IMR-90 (cell line): Measurements from ENCODE around the gene SLIT3. TPM values are rescaled to one million over a fixed set of nuclear protein-coding genes. Genes with fewer than 3 reads are reported as not detected.

Source experiments
- ATAC-seq: fragments of 200-7000 bp; cut with Tn5 transposase; 2 replicates; pipeline ENCODE4 v1.9.1; 2020; ENCODE audit warnings: low read depth, mild to moderate bottlenecking, moderate library complexity
- BruUV-seq: library from RNA; stranded (reverse); fragments of 400-500 nt; replicated peaks from 2 replicates; lab custom pipeline; 2021; lab: Mats Ljungman, UMichigan
- CTCF ChIA-PET: fragments of 300-600 bp; formaldehyde crosslinking; extraction: SDS; loops from one replicate; lab custom pipeline; 2021; ENCODE audit warnings: antibody characterized with exemption; lab: Yijun Ruan, JAX
- POLR2A ChIA-PET: fragments of 300-600 bp; sonication (Branson Sonifier 250); formaldehyde crosslinking; loops from one replicate; lab custom pipeline; 2022; ENCODE audit warnings: antibody characterized with exemption; ENCODE audit not compliant: unreplicated experiment; lab: Charles Lee
- DNase-seq: peaks from one replicate; pipeline ENCODE4 v3.0.0; 2013
- H2AFZ ChIP-seq: replicated peaks from 2 replicates; pipeline ENCODE3; 2013; ENCODE audit warnings: low read length, mild to moderate bottlenecking; ENCODE audit not compliant: poor library complexity
- H2AK5ac ChIP-seq: 2 replicates; pipeline ENCODE4 v1.6.1; 2013; ENCODE audit warnings: low read depth, low read length, inconsistent platforms
- H2AK9ac ChIP-seq: replicated peaks from 2 replicates; pipeline ENCODE3; 2013; ENCODE audit warnings: mild to moderate bottlenecking, low read depth, low read length, moderate library complexity; ENCODE audit not compliant: poor library complexity
- H2BK120ac ChIP-seq: 2 replicates; pipeline ENCODE4 v1.6.1; 2013; ENCODE audit warnings: low read depth, low read length, inconsistent platforms
- H2BK15ac ChIP-seq: 3 replicates; pipeline ENCODE4 v1.6.1; 2013; ENCODE audit warnings: low read depth, low read length, inconsistent platforms
- H2BK20ac ChIP-seq: 2 replicates; pipeline ENCODE4 v1.6.1; 2013; ENCODE audit warnings: low read depth, mild to moderate bottlenecking, inconsistent platforms, low read length, moderate library complexity
- H2BK5ac ChIP-seq: 2 replicates; pipeline ENCODE4 v1.6.1; 2013; ENCODE audit warnings: mild to moderate bottlenecking, low read depth, low read length, inconsistent platforms; ENCODE audit not compliant: poor library complexity, severe bottlenecking
- H3K14ac ChIP-seq: replicated peaks from 2 replicates; pipeline ENCODE4 v1.6.1; 2013; ENCODE audit warnings: low read depth, low read length, inconsistent platforms
- H3K18ac ChIP-seq: 2 replicates; pipeline ENCODE4 v1.6.1; 2013; ENCODE audit warnings: low read depth, low read length, control low read depth
- H3K23ac ChIP-seq: 2 replicates; pipeline ENCODE4 v1.6.1; 2013; ENCODE audit warnings: low read depth, low read length, inconsistent platforms
- H3K27ac ChIP-seq: 2 replicates; pipeline ENCODE4 v1.5.1; 2013; ENCODE audit warnings: mild to moderate bottlenecking, control low read depth, low read length; ENCODE audit not compliant: insufficient read depth
- H3K27me3 ChIP-seq: 2 replicates; pipeline ENCODE4 v1.6.1; 2013; ENCODE audit warnings: low read length; ENCODE audit not compliant: control insufficient read depth, insufficient read depth
- H3K36me3 ChIP-seq: 2 replicates; pipeline ENCODE4 v1.6.1; 2013; ENCODE audit warnings: low read length, mixed read lengths; ENCODE audit not compliant: control insufficient read depth, insufficient read depth
- H3K4ac ChIP-seq: 2 replicates; pipeline ENCODE4 v1.6.1; 2013; ENCODE audit warnings: low read depth, low read length, inconsistent platforms
- H3K4me1 ChIP-seq: 2 replicates; pipeline ENCODE4 v1.6.1; 2013; ENCODE audit warnings: low read length, mixed read lengths; ENCODE audit not compliant: control insufficient read depth, insufficient read depth
- H3K4me2 ChIP-seq: 2 replicates; pipeline ENCODE4 v1.6.1; 2013; ENCODE audit warnings: low read depth, mild to moderate bottlenecking, control low read depth, low read length, moderate library complexity
- H3K4me3 ChIP-seq: 2 replicates; pipeline ENCODE4 v1.5.1; 2013; ENCODE audit warnings: low read depth, mild to moderate bottlenecking, control low read depth, low read length, moderate library complexity; ENCODE audit not compliant: insufficient read depth
- H3K56ac ChIP-seq: 2 replicates; pipeline ENCODE4 v1.6.1; 2013; ENCODE audit warnings: low read length, inconsistent platforms; ENCODE audit not compliant: insufficient read depth; ENCODE audit errors: extremely low read depth
- H3K79me1 ChIP-seq, 2 experiments: 2 replicates each; pipeline ENCODE4 v1.6.1; 2013; ENCODE audit warnings: low read length in 2 of 2, inconsistent platforms in 1 of 2, low read depth in 1 of 2
- H3K9ac ChIP-seq: 2 replicates; pipeline ENCODE4 v1.6.1; 2013; ENCODE audit warnings: low read depth, low read length, control low read depth
- H3K9me1 ChIP-seq: 2 replicates; pipeline ENCODE4 v1.6.1; 2013; ENCODE audit warnings: low read length, inconsistent platforms; ENCODE audit not compliant: insufficient read depth
- H3K9me3 ChIP-seq: 2 replicates; pipeline ENCODE4 v1.6.1; 2013; ENCODE audit warnings: low read length; ENCODE audit not compliant: control insufficient read depth, insufficient read depth
- H4K20me1 ChIP-seq: 2 replicates; pipeline ENCODE4 v1.6.1; 2013; ENCODE audit warnings: low read length, inconsistent platforms; ENCODE audit not compliant: insufficient read depth
- H4K5ac ChIP-seq: 2 replicates; pipeline ENCODE4 v1.6.1; 2013; ENCODE audit warnings: mild to moderate bottlenecking, low read depth, low read length, control low read depth
- H4K8ac ChIP-seq, 2 experiments: 2 replicates each; pipeline ENCODE4 v1.6.1; 2013; ENCODE audit warnings: low read depth in 2 of 2, low read length in 2 of 2, control low read depth in 1 of 2, inconsistent platforms in 1 of 2
- H4K91ac ChIP-seq: 2 replicates; pipeline ENCODE4 v1.6.1; 2013; ENCODE audit warnings: low read depth, low read length, inconsistent platforms; ENCODE audit not compliant: insufficient read depth
- CTCF ChIP-seq: conservative IDR thresholded peaks from 2 replicates; pipeline ENCODE4 v1.5.1; 2012; ENCODE audit warnings: mild to moderate bottlenecking, low read depth, low read length, improper control_type of control experiment
- NFE2L2 ChIP-seq: fragments of 150-350 bp; IDR thresholded peaks from 2 replicates; pipeline ENCODE4 v1.6.1; 2016; ENCODE audit warnings: low read depth, mild to moderate bottlenecking, low read length
- POLR2A ChIP-seq: IDR thresholded peaks from 2 replicates; pipeline ENCODE4 v1.6.1; 2012; ENCODE audit warnings: mild to moderate bottlenecking, low read depth, low read length
- RCOR1 ChIP-seq: IDR thresholded peaks from 2 replicates; pipeline ENCODE4 v1.6.1; 2012; ENCODE audit warnings: mild to moderate bottlenecking, low read length, improper control_type of control experiment; ENCODE audit not compliant: insufficient replicate concordance
- RFX5 ChIP-seq: IDR thresholded peaks from 2 replicates; pipeline ENCODE4 v1.8.0; 2012; ENCODE audit warnings: low read depth, mild to moderate bottlenecking, low read length, moderate library complexity
- WGBS, 2 experiments: methylation state at CpG; one replicate each; pipeline versions ENCODE4 v1.1.5 to v1.1.7; 2013; ENCODE audit warnings: missing lambda C conversion rate in 2 of 2; ENCODE audit not compliant: insufficient read length in 1 of 2; ENCODE audit errors: extremely low coverage in 2 of 2; 5-methylcytosine and 5-hydroxymethylcytosine counted together
- dilution Hi-C: fragments of 300-500 bp; cut with HindIII; formaldehyde crosslinking; loops from one replicate; pipeline ENCODE4 v1.14.3; 2018; ENCODE audit warnings: low sequenced_read_pairs; ENCODE audit not compliant: unreplicated experiment
- in situ Hi-C: fragments of 300-500 bp; cut with MboI; formaldehyde crosslinking; loops from 3 replicates; pipeline ENCODE4 v1.14.3; 2019; ENCODE audit warnings: low sequenced_read_pairs, inconsistent platforms, mixed read lengths
- intact Hi-C: fragments of 100-400 bp; cut with micrococcal nuclease; formaldehyde crosslinking; loops from 2 replicates; pipeline ENCODE4 v1.10.0; 2022
- polyA plus RNA-seq, 3 experiments: library from polyadenylated mRNA; depleted of rRNA; stranded (reverse); fragments of >200 nt; gene quantifications; 2 replicates each; pipeline ENCODE4 v1.2.3, GENCODE V29; 2012; ENCODE audit warnings: low replicate concordance in 1 of 3
- total RNA-seq: library from RNA; depleted of rRNA; stranded (reverse); fragments of >200 nt; gene quantifications from 2 replicates; pipeline ENCODE4 v1.2.3, GENCODE V29; 2012

Gene SLIT3
- total and polyA plus RNA-seq, 2 of the 4 experiments (the other 2 are of a cell fraction), result 0.18 to 0.50 TPM

GRCh38 chr5:169339869-169340268 lies 38.9 kb upstream of the SLIT3 start:
- intact Hi-C loops, result no loop called here
- Histone ChIP-seq H2BK5ac (no peak overlapping the region), H3K4me2 (no peak overlapping the region), H4K20me1 (no peaks in the 10 kb centered on the region), H3K36me3 (no peaks in the 10 kb centered on the region), H4K5ac (no peak overlapping the region), H3K56ac (no peak overlapping the region), H2AK5ac (no peak overlapping the region), H2AFZ (no peak overlapping the region), H3K4me1 (0 out of 2 replicates have a peak, but pooled peaks cover 1% of the 10 kb centered on the region), H3K9ac (no peak overlapping the region), H3K9me1 (no peaks in the 10 kb centered on the region), H4K91ac (no peak overlapping the region), H4K8ac (no peak overlapping the region), H3K27me3 (no peaks in the 10 kb centered on the region), H3K9me3 (no peaks in the 10 kb centered on the region), H2BK20ac (no peak overlapping the region), H3K18ac (no peak overlapping the region), H3K4ac (no peak overlapping the region), H2BK15ac (no peak overlapping the region), H2AK9ac (no peak overlapping the region), H3K14ac (no peak overlapping the region), H3K4me3 (no peak overlapping the region), H3K23ac (no peak overlapping the region), H2BK120ac (no peak overlapping the region), H3K79me1 (no peaks in the 10 kb centered on the region), H3K27ac (no peak overlapping the region)
- no peak for ATAC-seq
- ChIA-PET CTCF (no interaction called here), POLR2A (no interaction called here)
- in situ Hi-C loops, result no loop called here
- dilution Hi-C loops, result no loop called here
- 71% methylated on average over 1 of the region's 2 CpGs; no CpG with 5 or more reads in 1 of the 2 experiments for WGBS, 2 experiments
- no peak for DNase-seq
- no peak for TF ChIP-seq CTCF
- TF ChIP-seq RFX5, result no peak
- TF ChIP-seq RCOR1, result no peak
- TF ChIP-seq POLR2A, result no peak
- TF ChIP-seq NFE2L2, result no peak
- no TSS peak for BruUV-seq
